T-helper 2 cell (primary cell): ENCODE measurements around the gene CKAP4.

Source experiments
- DNase-seq, 5 experiments: peaks; one replicate each; pipeline versions ENCODE4 v3.0.0 to v3.0.0-alpha.2; 2012 to 2022

CKAP4 gene

DNA sequence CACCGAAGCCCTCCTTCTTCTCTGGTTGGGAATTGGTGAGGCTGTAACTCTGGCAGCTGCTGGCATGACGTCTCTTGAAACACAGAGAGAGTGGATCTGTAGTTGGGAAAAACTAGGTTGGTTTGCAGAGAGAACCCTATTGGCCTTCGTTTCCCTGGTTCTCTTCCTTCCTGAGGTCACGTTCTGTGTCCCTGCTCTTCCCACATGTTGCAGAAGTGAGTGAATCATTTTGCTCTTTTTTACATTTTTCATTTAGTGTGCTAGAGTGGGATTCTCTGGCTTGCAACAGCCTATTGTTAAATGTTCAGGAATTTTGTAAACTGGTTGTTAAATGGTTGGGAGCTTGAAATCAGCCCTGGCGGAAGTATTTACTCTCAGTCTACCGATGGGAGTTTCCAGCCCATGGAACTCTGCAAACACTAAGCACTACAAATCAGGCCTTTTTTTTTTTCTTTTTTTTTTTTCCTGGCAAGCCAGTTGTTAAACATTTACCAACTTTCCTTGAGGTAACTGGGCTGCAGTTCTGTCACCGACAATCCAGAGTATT is 26.8 kb upstream of the CKAP4 start:
- no peak for DNase-seq

DNA sequence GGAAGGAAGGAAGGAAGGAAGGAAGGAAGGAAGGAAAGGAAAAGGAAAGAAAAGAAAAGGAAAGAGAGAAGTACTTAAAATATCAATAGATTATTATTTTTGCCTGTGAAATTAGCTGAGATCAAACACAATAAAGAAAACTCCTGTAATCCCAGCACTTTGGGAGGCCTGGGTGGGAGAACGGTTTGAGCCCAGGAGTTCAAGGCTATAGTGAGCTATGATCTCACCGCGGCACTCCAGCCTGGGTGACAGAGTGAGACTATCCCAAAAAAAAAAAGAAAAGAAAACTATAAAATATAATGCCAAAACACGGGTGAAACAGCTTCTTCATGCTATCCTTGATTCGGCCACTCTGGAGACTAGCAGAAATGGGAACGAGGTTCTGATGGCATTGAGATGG is 26.2 kb upstream of the CKAP4 start:
- DNase-seq, result no peak

DNA sequence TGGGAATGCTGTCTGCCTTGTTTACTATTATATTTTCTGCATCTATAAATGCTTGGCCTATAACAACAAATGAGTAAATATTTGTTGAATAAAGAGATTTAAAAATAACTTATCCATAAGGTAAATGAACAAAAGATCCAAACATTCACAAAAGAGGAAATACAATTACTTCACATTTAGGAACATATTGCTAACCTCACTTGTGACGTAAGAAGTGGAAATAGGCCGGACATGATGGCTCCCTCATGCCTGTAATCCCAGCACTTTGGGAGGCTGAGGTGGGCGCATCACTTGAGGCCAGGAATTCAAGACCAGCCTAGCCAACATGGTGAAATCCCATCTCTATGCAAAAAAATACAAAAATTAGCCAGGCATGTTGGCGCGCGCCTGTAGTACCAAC is 25.7 kb upstream of the CKAP4 start:
- DNase-seq, result no peak

DNA sequence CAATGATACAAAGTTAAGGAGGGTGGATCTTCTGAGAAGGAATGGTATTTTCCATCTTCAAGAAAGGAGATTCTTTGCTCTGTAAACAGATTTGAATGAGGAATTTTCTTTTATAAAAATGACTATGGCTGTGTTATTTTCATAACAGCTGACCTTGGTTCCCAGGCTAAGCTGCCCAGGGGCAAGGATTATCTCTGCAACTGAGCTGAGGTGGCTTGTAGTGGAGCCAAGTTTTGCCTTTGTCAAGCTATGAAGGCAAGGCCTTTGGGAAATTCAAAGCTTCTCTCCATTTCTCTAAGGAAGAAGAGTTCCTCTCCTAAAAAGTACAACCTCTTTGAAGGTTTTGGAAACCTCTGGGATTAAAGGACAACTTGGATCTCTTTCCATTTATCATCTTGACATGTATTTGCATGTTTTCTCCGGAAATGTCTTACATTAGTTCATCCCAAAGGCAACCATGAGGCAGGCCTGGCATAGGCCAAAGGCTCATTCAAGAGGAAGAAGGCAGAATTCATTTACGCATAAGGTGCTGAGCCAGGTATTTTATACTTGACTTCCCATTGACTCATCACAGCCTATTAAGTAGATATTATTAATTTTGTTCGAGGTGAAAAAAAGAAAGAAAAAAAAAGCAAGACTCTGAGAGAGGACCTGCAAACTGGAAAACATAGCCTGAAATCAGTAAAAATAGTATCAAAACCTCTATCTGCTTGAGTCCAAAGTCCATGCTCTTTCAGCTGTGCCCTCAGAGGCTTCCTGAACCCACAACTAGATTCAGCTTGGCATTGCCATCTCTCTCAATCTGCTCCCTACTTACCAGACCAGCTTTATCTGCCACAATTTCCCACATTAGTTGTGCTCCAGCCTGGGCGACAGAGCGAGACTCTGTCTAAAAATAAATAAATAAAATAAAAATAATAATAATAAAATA is 24.0 kb upstream of the CKAP4 start:
- no peak for DNase-seq

DNA sequence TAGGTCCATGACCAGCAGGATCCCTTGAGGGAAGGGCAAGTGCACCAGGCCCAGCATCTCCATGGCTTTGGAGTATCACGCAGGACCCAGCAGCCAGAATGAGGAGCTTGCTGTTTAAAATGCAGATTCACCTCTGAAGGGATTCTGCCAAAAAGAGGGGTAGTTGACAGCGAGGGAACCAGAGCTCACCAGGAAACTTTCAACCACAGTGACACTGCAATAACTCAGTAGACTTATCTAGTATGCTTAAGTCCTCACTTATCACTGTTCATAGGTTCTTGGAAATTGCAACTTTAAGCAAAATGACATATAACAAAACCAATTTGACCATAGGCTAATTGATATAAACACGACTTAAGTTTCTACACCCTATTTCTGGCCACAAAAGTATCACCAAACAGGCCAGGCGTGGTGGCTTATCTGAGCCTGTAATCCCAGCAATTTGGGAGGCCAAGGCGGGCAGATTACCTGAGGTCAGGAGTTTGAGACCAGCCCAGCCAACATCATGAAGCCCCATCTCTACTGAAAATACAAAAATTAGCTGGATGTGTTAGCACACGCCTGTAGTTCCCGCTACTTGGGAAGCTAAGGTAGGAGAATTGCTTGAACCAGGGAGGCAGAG is 21.4 kb upstream of the CKAP4 start:
- peak in 1 of 5 experiments; percentile 62 for DNase-seq

DNA sequence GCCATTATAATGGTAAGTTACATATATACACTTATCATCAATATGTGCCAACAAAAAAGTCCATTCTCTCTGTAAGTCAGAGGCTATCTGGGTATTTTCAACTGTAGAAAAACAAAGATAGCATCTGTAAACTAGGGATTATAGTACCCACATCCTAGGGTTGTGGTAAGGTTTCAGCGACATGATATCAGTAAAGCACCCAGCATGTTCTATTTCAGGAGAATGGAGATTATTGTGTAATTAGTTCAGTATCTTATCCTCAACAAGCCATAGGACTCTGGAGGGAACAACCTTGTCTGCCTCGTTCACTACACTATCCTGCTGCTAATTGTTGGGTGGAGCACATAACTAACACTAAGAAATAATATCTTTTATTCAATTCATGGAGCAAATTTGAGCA is 19.7 kb upstream of the CKAP4 start:
- DNase-seq, result peak in 1 of 5 experiments; percentile 86

DNA sequence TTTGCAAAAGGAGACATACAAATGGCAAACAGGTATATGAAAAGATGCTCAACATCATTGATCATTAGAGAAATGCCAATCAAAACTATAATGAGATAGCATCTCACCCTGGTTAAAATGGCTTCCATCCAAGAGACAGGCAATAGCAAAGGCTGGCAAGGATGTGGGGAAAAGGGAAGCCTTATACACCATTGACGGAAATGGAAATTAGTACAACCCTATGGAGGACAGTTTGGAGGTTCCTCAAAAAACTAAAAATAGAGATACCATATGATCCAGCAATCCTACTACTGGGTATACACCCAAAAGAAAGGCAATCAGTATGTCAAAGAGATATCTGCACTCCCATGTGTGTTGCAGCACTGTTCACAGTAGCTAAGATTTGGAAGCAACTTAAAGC is 17.3 kb upstream of the CKAP4 start:
- no peak for DNase-seq

DNA sequence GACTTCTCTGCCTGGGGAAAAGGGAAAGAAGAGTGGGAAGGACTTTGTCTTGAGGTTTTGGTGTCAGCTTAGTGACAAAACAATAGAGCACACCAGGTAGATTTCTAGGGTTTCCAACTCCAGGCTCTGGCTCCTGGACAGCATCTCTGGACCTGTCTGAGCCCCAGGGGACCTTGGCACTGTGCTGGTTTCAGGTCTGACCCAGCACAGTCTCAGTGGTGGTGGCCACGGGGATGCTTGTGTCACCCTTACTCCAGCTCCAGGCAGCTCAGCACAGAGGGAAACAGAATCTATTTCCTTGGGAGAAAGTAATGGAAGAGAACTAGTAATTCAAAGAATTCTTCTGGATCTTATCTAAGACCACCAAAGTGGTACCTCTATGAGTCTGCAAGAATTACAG is 11.1 kb upstream of the CKAP4 start:
- no peak for DNase-seq

DNA sequence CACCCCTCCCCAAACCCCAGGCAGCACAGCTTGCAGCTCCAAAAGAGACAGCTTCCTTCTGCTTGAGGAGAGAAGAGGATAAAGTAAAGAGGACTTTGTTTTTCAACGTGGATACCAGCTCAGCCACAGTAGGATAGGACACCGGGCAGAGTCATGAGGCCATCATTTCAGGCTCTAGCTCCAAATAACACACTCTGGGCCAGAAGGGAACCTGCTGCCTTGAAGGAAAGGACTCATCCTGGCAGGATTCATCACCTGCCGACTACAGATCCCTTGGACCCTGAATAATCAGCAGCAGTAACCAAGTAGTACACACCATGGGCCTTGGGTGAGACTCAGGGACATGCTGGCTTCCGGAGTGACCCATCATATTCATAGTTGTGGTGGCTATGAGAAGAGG is 10.4 kb upstream of the CKAP4 start:
- DNase-seq, result no peak

DNA sequence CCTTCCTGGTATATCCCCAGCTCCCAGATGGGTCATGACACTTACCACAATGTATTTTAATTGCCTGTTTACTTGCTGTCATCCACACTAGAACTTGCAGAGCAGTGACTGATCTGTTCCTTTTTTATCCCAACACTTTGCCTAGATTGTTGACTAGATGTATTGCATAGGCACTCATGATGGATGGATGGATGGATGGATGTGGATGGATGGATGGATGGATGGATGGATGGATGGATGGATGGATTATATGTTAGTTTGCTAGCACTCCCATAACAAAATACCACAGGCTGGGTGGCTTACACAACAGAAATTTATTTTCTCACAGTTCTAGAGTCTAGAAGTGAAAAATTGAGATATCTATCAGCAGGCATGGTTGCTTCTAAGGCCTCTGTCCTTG is 8.7 kb upstream of the CKAP4 start:
- no peak for DNase-seq

DNA sequence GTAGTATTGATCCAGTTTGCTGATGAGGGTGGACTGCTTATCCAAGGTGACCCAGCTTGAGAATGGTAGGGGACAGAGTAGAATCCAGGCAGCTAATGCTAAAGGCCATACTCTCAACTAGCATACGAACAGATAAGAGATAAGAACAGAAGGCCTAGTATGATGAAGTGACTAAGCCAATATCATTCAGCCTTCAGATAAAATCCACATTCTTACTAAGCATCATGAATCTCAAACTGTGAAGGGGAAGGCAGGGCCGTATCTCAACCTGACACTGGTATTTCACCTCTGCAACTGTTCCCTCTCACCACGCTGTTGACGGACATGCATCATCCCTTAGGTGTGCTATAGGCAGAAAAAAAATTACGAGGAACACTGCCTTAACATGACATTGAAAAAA is 8.1 kb upstream of the CKAP4 start:
- no peak for DNase-seq

DNA sequence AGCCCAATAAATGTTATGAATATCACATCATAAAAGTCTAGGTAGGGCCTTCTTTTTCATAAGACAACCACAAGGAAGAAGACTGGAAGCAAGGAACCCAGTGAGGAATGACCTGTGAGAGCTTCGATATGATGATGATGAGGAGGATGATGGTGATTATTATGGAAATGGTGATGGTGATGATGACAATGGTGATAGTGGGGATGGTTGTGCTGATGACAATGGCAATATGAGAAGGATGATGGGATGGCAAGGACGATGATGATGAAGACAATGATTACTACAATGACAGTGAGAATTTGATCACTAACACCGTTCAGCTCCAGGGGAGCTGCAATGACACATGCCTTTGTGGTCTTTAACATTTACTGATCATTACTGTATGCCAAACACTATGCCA is 7.7 kb upstream of the CKAP4 start:
- DNase-seq, result no peak

DNA sequence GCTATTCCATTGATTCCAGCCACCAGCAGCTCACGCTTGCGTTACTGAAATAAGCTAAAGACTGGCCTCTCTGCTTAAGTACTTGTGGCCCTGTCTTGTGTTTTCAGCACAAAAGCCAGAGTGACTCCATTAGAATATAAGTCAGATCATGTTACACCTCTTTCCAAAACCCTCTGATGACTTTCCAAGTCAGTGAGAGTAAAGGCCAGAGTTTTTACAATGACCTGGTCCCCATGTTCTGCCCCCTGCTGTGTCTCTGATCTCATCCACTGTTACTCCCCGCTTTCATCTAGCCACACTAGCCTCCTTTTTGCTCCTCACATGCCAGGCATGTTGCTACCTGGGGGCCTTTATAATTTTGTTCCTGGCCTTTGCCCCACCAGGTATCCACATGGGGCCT is 6.9 kb upstream of the CKAP4 start:
- DNase-seq, result no peak

DNA sequence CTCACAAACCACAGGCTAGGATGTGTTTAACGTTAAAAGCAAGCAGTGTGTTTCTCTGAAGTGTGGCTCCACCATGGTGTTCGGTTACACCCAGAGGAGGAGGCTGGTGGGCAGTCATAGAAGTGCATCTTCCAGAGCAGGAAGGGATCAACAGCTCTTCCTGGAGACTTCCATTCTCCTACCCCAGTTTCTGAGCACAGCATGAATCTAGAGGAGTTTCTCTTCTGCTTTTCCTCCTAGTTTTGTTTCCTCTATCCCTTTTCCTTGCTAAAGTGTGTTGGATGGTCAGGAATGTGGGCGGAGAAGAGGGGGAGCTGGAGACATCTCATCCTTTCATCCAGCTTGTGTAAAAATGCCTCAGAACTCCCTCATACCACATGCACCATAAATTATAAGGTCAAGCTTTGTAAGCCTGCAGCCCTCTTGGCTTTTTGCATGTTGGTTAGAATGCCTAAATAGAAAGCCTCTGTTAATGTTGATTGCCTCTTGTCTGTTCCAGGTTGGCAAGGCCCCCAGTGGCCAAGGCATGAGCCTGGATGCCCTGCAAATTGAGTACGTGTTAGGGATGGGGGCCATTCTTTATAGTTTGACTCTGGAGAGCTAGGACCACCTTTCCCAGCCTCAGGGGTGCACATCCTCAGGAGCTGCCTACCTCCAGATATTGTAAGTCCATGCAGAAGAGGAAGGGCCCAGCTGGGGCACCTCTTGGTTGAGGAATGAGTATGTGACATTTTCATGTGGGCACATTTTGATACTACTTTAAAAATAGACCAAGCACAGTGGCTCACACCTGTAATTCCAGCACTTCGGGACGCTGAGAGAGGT is 4.0 kb upstream of the CKAP4 start:
- no peak for DNase-seq

DNA sequence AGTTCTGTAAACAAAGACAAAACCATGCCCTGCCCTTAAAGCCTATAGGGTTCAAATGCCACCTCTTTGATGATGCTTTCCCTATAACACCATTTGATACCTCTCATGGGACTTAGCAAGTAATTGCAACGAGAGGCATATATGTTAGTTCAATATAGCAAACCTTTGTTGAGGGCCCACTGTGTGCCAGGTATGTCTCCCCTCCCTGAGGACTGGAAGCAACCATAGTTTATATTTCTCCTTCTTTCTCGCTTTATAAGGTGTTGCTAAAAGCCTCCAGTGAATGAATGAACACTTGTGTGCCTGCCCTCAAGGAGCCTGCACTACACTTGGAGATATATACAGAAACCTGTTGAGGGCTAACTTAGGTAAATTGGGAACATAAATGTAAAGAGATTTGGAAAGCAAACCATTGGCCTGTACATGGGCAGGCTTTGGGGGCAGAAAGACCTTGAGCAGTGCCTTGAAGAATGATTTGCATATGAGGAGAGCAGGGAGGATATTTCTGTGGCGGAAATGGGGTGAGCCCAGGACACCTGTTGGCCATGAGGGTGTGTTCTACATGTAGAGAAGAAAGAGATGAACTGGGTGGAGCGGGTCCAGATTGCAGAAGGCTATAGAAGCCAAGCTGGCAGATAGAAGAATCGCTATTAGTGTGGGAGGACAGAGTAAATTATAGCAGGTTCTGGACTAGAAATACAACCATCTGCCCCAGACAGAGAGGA is 1.8 kb upstream of the CKAP4 start:
- DNase-seq, result no peak

DNA sequence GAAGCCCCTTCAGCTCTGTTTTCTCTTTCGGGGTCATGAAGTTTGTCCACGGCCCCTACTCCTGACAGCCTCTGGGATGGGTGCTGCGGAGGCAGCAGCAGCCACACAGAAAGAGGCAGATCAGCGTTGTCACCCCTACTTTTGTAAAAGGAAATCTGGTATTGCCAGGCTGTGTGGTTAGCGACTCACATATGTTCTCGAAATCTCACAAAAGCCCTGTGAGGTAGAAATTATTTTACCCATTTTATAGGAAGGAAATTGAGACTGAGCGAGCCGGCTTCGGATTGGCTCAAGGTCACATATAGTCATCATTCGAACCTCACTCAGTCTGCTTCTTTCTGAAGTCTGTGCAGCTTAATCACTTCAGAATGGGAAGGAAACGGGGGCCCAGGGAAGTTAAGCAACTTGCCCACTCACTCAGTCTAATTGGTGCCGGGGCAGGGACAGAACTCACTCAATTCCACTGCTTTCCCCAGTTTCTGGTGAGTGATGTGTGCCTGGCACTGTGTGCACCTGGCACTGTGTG is 1.1 kb upstream of the CKAP4 start:
- peak in 2 of 5 experiments; percentile 35 to 49 for DNase-seq

DNA sequence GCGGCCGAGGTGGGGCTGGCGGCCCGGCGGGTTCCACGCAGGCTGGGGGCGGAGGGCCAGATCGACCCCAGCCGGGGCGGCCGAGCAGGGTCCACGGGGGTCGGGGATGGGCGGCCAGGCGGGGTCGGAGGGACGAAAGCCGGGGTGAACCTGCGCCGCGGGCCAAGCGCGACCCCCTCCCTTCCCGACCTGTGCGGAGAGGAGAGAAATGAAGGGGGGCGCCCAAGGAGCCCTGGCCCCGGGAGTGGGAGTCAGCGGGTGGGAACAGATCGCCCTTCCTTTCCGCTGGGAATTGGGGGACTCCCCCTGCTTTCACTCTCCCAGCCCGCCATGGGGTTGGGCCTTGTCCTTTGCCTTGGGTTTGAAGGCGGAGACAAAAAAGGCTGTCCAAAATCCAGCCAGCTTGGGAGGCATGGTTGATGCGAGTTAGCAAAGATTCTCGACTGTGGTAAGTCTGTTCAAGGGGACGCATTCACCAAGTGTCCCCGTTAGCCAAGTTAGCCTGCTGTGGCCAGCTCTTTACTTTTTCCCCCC is 559 bp upstream of the CKAP4 start:
- no peak for DNase-seq

DNA sequence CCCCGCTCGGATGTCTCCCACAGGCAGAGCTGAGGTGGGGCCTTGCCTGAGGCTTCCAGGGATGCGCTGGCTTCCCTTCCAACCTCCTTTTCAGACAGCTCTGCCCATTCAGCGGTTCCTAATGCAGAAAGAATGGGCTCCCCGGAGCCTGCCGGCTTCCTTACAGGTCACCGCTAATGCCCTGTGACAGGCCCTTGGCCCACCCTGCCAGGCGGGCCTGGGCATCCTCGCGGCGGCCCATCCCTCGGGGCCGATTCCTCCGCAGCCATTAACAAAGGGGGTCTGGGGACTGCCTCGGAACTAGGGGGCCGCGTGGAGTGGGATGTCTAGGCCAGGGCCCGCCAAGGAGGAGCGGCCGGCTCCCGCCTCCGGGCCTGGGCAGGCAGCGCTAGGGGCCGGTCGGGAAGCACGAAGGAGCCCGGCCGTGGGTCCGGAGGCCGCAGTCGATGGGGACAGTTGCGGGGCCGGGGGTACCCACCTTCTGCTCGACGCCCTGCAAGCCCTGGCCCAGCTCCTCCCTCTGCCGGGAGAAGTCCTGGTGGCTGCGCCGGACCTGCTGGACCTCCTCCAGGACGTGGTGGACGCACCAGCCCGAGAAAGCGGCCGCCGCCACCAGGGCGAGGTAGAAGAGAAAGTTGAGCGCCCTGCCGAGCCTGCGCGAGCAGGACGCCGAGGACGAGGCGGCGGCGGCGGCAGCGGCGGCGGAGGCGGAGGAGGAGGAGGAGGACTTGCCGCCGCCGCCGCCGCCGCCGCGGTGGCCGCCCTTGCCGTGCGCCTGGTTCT is 738 bp downstream of the CKAP4 start:
- peak in 4 of 5 experiments; percentile 27 to 81 (median 42) for DNase-seq

DNA sequence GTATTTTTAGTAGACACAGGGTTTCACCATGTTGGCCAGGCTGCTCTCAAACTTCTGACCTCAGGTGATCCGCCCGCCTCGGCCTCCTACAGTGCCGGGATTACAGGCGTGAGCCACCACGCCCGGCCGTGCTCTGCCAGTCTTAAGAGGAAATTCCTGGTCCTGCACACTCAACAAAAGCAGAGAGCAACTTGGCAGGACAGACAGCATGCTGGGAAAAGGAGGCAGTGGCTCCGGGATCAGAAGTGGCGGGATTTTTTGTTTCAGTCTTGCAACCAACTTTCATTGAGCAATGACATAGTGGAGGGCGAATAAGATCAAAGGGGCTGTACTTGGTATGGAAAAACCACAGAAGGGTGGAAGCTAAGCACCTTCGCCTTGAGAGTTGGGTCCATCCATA is 2.1 kb downstream of the CKAP4 start:
- no peak for DNase-seq

DNA sequence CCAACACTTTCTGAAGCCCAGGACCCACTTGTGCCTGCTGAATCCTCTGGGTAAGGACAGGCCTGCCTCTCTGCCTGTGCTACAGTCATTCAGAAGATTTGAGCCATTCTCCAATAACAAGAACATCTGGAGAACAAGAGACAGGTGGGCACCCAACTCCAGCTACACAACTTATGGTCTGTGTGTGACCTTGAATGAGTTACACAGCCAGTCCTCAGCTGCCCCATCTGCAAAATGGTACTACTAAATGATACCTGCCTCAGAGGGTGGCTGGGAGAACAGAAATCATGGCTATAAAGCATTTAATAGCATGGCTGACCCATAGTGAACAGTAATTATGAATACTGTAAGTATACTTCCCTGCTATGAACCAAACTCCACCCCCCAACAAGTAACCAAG is 4.2 kb downstream of the CKAP4 start:
- no peak for DNase-seq

DNA sequence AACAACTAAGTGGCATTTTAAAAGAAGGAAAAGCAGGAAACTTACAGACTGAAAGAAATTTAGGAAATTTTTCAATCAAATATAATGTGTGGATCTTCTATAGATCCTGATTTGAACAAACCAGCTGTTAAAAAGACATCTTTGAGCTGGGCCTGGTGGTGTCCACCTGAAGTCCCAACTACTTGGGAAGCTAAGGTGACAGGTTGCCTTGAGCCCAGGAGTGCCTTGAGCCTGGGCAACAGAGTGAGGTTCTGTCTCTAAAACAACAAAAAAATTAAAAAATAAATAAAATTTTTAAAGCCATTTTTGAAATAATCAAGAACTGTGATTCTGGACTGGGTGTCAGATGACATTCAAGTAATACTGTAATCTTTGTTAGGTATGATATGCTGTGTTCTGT is 7.0 kb downstream of the CKAP4 start:
- DNase-seq, result no peak
